Adipocyte (in vitro differentiated cells): ENCODE data around the gene EML6.

ENCODE experiments used
- DNase-seq: peaks from one replicate; pipeline ENCODE4 v3.0.0-alpha.2; 2015; ENCODE audit warnings: low read depth
- H3K27me3 ChIP-seq: replicated peaks from 2 replicates; pipeline ENCODE4 v1.7.0; 2013; ENCODE audit warnings: mild to moderate bottlenecking, low read length, moderate library complexity; ENCODE audit not compliant: control insufficient read depth, insufficient read depth
- H3K36me3 ChIP-seq: 2 replicates; pipeline ENCODE4 v1.7.0; 2013; ENCODE audit warnings: low read length, mild to moderate bottlenecking, moderate library complexity; ENCODE audit not compliant: control insufficient read depth, insufficient read depth, severe bottlenecking
- H3K4me1 ChIP-seq: 2 replicates; pipeline ENCODE4 v1.7.0; 2013; ENCODE audit warnings: mild to moderate bottlenecking, low read length, moderate library complexity; ENCODE audit not compliant: control insufficient read depth, insufficient read depth
- H3K4me3 ChIP-seq: 2 replicates; pipeline ENCODE4 v1.7.0; 2013; ENCODE audit warnings: mild to moderate bottlenecking, low read length, moderate library complexity
- H3K9ac ChIP-seq: 2 replicates; pipeline ENCODE4 v1.7.0; 2013; ENCODE audit warnings: mild to moderate bottlenecking, low read length, moderate library complexity
- H3K9me3 ChIP-seq: 2 replicates; pipeline ENCODE4 v1.7.0; 2013; ENCODE audit warnings: mild to moderate bottlenecking, low read length, moderate library complexity; ENCODE audit not compliant: control insufficient read depth

Gene EML6

DNA sequence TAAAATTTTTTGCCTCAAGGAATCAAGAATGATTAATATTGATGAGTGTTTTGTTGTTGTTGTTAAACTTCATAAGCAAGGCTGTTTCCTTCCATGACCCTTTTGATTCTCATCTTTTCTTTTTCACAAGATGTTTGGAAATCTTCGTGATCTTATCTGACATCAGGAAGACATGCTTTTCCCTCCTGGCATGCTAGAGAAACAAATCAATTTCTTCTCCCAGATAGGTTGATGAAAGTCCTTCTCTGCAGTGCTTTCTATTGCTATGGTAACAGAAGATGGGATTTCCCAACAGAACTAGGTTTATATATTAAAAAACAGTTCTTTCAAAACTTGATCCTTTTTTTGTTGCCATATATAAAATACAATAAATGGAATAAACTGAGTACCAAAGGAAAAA lies 85.2 kb downstream of the EML6 start:
- peak; percentile 22 for DNase-seq
- no peak overlapping the region for H3K4me3 ChIP-seq

DNA sequence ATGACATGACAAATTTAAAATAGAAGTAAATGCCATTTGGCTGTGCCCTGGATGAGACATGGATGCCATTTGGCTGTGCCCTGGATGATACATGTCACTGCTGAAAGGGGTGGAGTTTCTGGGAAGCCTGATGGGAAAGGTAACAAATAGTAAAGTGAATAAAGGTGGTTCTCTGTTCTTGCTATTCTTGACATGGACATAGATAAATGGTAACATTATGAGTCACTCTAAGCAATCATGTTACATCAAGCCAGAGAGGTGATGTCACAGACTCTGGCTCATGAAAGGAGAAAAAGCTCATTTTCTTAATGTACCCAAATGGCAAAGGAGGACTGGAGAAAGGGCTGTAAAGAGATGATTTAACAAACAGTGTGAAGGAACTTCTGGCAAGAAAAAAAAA lies 86.4 kb downstream of the EML6 start:
- no peaks in the 10 kb centered on the region for H3K36me3 ChIP-seq
- no peak overlapping the region for H3K4me3 ChIP-seq
- no peak overlapping the region for H3K9ac ChIP-seq
- H3K4me1 ChIP-seq: no peaks in the 10 kb centered on the region
- DNase-seq: peak; percentile 33
- H3K27me3 ChIP-seq: no peaks in the 10 kb centered on the region
- no peaks in the 10 kb centered on the region for H3K9me3 ChIP-seq

More for the DNA sequence above, 85.2 kb downstream of the EML6 start:
- Histone ChIP-seq H3K4me1 (peaks cover 8% of the 10 kb centered on the region), H3K27me3 (no peaks in the 10 kb centered on the region), H3K9ac (no peak overlapping the region), H3K36me3 (no peaks in the 10 kb centered on the region), H3K9me3 (no peaks in the 10 kb centered on the region)

DNA sequence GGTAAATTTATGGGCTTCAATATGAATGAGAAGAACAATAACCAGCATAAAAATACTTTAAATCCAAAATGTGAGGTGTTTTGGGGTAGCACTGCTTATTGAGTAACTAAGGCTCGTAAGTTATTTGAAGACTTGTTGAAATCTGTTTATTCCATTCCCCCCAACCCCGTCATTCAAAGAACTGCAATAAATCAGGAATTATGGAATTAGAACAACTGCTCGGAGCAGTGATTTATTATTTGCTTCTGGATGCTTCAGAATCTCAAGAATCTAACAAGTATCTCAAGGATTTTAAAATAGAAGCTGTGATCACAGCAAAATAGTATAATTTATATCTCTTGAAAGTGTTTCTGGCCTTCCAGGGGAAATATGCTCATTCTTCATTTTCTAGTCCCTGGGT lies 86.8 kb downstream of the EML6 start:
- H3K4me1 ChIP-seq: no peaks in the 10 kb centered on the region

DNA sequence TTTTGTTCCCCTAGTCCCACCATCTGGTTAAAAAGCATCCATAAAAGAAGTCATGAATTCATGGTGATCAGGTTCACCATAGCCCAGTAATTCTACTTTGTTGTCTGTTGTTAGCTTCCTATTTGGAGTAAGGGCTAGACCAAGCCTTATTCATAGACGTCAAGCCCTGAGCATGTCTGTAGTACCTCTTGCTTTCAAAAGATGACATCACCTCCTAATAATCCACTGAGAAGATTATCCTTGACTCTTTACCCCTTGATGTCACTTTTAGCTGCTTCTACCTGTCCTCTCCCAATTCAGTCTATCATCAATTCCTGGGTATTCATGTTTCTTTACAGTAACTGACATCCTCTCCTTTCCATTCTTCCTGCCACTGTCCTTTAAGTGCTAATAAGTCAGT lies 90.1 kb downstream of the EML6 start:
- H3K9me3 ChIP-seq: no peaks in the 10 kb centered on the region
- DNase-seq: no peak
- H3K36me3 ChIP-seq: no peaks in the 10 kb centered on the region
- no peak overlapping the region for H3K4me3 ChIP-seq
- H3K27me3 ChIP-seq: no peaks in the 10 kb centered on the region
- no peaks in the 10 kb centered on the region for H3K4me1 ChIP-seq
- H3K9ac ChIP-seq: no peak overlapping the region

More for the DNA sequence above, 86.8 kb downstream of the EML6 start:
- no peak for DNase-seq
- H3K9ac ChIP-seq: no peak overlapping the region
- H3K27me3 ChIP-seq: no peaks in the 10 kb centered on the region
- no peaks in the 10 kb centered on the region for H3K36me3 ChIP-seq
- no peaks in the 10 kb centered on the region for H3K9me3 ChIP-seq
- H3K4me3 ChIP-seq: no peak overlapping the region

DNA sequence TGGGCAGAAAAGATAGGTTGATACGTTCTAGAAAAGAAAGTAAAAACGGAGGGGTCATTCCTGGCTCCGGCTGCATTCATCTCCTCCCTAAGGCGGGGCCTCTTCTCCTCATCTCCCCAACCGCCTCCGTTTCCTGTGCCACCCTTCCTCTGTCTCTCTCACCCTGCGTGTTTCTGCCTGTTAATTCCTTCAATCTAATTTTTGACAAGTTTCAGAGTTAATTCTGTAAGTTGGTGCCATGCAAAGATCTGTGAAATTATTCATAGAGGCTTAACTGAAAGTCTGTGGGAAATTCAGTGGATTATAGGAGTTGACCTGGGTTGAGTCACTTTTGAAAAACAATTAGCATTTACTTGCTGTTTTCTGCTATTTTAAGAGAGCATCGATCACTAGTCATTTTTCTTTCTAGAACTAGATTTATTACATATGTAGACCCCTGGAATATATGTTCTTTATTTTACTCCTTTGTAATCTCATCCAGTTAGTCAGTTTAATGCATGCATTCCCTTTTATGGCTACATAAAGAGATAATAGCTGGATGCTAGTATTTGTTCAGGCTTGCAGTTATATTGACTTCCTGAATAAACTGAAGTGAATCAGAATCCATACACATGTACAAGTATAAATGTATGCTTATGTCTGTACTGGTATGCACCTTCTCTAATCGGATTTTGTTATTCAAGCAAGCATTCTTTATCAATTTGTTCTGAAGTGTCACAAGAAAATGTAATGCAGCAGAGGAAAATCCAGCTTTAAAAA lies 91.1 kb downstream of the EML6 start:
- H3K9me3 ChIP-seq: no peaks in the 10 kb centered on the region
- DNase-seq: no peak

DNA sequence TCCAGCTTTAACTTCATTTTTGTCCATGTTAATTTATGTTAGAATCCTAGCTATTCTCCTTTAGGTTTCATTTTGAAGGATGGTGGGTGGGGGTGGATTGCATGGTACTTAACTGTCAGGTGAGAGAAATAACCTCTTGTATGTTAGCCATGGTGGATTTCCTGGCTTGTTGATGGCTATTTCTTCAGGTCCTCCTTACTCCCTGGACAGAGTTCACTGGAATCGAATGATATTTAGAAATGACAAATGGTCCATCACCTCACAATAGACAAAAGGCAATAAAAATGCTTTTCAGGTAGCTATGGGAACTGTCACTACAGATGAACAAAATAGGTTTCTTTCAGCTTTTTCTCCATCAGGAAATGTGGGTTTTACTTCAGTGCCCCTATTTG lies 91.7 kb downstream of the EML6 start:
- Histone ChIP-seq H3K36me3 (no peaks in the 10 kb centered on the region), H3K9ac (no peak overlapping the region), H3K4me1 (no peaks in the 10 kb centered on the region), H3K27me3 (no peaks in the 10 kb centered on the region), H3K9me3 (no peaks in the 10 kb centered on the region), H3K4me3 (no peak overlapping the region)
- DNase-seq: no peak

More for the DNA sequence above, 91.1 kb downstream of the EML6 start:
- Histone ChIP-seq H3K9ac (no peak overlapping the region), H3K27me3 (no peaks in the 10 kb centered on the region), H3K36me3 (no peaks in the 10 kb centered on the region), H3K4me3 (no peak overlapping the region), H3K4me1 (no peaks in the 10 kb centered on the region)

DNA sequence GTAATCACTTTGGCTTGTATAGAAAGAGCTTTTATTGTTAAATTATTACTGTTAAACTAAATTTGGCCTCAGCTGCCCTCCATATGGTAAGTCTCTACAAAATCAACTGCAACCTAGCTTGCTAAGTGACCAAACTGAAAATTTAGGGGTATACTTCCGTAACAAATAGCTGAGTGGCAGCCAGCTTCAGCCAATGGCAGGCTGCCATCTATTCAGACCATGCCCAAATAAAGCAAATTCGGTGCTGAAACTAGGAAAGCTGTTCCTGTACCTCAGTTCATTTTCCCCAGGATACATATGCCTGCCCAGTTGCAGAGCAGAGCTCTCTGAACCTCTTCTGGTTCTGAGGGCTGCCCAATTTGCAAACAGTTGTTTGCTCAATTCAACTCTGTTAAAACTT lies 94.8 kb downstream of the EML6 start:
- no peak for DNase-seq

DNA sequence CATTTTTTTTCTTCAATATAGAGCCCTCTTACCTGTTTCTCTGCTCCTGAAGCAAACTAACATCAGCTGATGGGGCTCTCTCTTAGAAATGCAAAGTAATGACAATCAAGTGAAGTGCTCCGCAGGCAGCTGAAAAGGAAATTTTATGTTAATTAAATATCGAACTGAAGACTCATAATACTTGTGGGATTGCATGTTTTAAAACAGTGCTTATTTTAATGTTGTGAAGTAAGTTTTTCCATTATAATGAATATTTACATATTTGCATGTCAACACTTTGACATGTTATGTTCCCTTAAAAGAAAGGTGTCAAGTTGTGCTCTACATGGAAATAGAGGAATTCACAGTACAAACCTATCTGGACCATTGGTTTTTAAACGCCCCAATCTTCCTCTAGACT lies 97.1 kb downstream of the EML6 start:
- no peak for DNase-seq
- H3K9ac ChIP-seq: no peak overlapping the region
- H3K9me3 ChIP-seq: no peaks in the 10 kb centered on the region
- no peaks in the 10 kb centered on the region for H3K36me3 ChIP-seq
- no peaks in the 10 kb centered on the region for H3K4me1 ChIP-seq
- H3K4me3 ChIP-seq: no peak overlapping the region
- H3K27me3 ChIP-seq: no peaks in the 10 kb centered on the region

More for the DNA sequence above, 94.8 kb downstream of the EML6 start:
- no peaks in the 10 kb centered on the region for H3K27me3 ChIP-seq
- no peak overlapping the region for H3K4me3 ChIP-seq
- H3K36me3 ChIP-seq: no peaks in the 10 kb centered on the region
- H3K9ac ChIP-seq: no peak overlapping the region
- no peaks in the 10 kb centered on the region for H3K4me1 ChIP-seq
- no peaks in the 10 kb centered on the region for H3K9me3 ChIP-seq

DNA sequence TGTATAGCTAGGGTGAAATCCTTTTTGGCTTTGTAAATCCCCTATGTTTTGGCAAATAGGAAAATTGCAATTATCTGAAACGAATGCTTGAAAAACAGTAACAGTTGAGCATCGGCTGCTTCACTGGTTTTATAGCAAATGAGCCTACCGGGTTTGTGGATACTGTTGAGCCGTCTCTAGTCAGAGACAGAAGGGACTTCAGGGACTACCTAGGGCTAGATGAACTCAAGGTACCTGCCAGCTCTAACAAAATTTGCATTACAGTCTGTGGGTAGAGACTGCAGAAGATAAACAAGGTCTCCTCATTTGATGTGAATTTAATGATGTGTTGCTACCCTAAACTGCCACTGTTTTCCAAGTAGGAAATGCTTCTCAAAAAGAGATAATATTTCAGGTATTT lies 101.1 kb downstream of the EML6 start:
- H3K9ac ChIP-seq: no peak overlapping the region
- DNase-seq: no peak
- no peaks in the 10 kb centered on the region for H3K9me3 ChIP-seq
- H3K4me3 ChIP-seq: no peak overlapping the region
- H3K4me1 ChIP-seq: no peaks in the 10 kb centered on the region
- no peaks in the 10 kb centered on the region for H3K27me3 ChIP-seq
- H3K36me3 ChIP-seq: no peaks in the 10 kb centered on the region

DNA sequence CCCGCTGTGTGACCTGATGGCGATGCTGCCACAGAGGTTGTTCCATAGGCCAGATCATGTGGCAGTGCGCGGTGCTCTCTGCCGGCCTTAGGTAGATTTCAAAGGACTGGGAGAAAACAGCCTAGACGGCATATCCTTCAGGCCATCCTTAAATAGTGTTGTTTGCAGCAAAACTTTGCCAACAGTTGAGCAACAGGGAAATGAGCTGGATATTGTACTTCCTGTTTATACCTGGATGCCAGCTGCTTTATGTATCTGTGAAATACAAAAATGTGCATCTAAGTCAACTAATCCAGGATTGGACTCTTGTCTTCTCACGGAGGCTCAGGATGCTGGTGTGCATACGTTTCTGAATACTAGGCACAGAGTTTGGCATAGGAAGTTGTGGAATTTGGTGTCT lies 107.1 kb downstream of the EML6 start:
- H3K4me1 ChIP-seq: no peaks in the 10 kb centered on the region
- no peak overlapping the region for H3K4me3 ChIP-seq
- no peaks in the 10 kb centered on the region for H3K27me3 ChIP-seq
- no peak for DNase-seq
- H3K9ac ChIP-seq: no peak overlapping the region
- H3K9me3 ChIP-seq: no peaks in the 10 kb centered on the region
- no peaks in the 10 kb centered on the region for H3K36me3 ChIP-seq

DNA sequence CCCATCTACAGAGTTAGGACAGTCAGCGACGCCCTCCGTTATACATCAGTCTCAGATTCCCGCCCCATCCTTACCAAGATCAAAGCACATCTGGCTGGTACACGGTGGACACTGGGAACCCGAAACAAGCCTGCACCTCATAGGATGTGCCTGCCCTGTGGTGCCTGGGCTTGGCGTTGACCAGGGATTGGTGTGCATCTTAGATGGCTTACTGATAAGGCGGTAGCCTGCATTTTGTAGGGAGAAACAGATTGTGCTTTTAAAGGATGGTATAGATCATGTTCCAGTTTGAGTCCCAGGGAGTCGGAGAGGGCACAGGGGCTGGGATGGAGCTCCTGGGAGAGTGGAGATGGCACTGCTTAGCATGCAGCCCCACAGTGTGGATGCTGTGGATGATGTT lies 108.0 kb downstream of the EML6 start:
- no peak for DNase-seq
- Histone ChIP-seq H3K4me3 (no peak overlapping the region), H3K27me3 (no peaks in the 10 kb centered on the region), H3K9ac (no peak overlapping the region), H3K4me1 (peaks cover 4% of the 10 kb centered on the region), H3K9me3 (no peaks in the 10 kb centered on the region), H3K36me3 (no peaks in the 10 kb centered on the region)

DNA sequence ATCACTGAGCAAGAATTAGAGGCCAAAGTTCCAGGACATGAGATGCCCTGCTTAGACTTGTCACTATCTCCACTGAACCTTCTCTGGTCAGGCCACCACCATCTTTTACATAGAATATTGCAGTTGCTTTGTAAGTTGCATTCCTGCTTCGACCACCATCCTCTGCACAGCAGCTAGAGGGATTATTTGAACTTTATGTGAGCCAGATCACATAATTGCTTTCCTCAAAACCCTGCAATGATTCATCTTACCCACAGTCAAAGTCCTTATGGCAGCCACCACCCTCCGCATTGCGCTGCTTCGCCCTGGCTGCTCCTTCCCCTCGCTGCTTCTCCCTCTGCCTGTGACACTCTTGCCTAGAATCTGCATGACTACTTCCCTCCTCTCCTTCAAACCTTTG lies 111.3 kb downstream of the EML6 start:
- Histone ChIP-seq H3K9ac (no peak overlapping the region), H3K27me3 (no peaks in the 10 kb centered on the region), H3K4me1 (peaks cover 20% of the 10 kb centered on the region), H3K36me3 (no peaks in the 10 kb centered on the region), H3K4me3 (no peak overlapping the region), H3K9me3 (no peaks in the 10 kb centered on the region)
- DNase-seq: no peak
